ENCODE measurements around the gene CASZ1.

The CASZ1 gene

GRCh38 chr1:10796029-10796944 is at the start of gene CASZ1:
Gene CASZ1, minus strand, starts transcription at chr1:10796646. Its CDS starts 102,757 bp downstream, at chr1:10693889.
- peak; percentile 74 to 87 for DNase-seq

- DNase-seq = no peak
Measured at GRCh38 chr1:10843697-10844096, 47.3 kb upstream of the CASZ1 start.

GRCh38 chr1:10841118-10841517 is 44.7 kb upstream of the CASZ1 start:
- DNase-seq = peak; percentile 54 to 87

GRCh38 chr1:10839188-10839770 is 42.8 kb upstream of the CASZ1 start:
- DNase-seq = no peak

- no peak for DNase-seq
Measured at GRCh38 chr1:10838541-10838940, 42.1 kb upstream of the CASZ1 start.

GRCh38 chr1:10836726-10837125 is 40.3 kb upstream of the CASZ1 start:
- DNase-seq = peak in 1 of 2 experiments; percentile 12

GRCh38 chr1:10835822-10836421 is 39.5 kb upstream of the CASZ1 start:
- DNase-seq = peak; percentile 85 to 90

GRCh38 chr1:10835421-10835820 is 39.0 kb upstream of the CASZ1 start:
- no peak for DNase-seq

- no peak for DNase-seq
Measured at GRCh38 chr1:10834770-10835412, 38.4 kb upstream of the CASZ1 start.

- no peak for DNase-seq
Measured at GRCh38 chr1:10833630-10834557, 37.4 kb upstream of the CASZ1 start.

GRCh38 chr1:10832703-10833102 is 36.3 kb upstream of the CASZ1 start:
- no peak for DNase-seq

- no peak for DNase-seq
Measured at GRCh38 chr1:10830961-10831668, 34.7 kb upstream of the CASZ1 start.

GRCh38 chr1:10829965-10830515 is 33.6 kb upstream of the CASZ1 start:
- DNase-seq = no peak

GRCh38 chr1:10829067-10829818 is 32.8 kb upstream of the CASZ1 start:
- no peak for DNase-seq

- DNase-seq = no peak
Measured at GRCh38 chr1:10827377-10828333, 31.2 kb upstream of the CASZ1 start.

GRCh38 chr1:10825592-10825991 is 29.1 kb upstream of the CASZ1 start:
- no peak for DNase-seq

- DNase-seq = no peak
Measured at GRCh38 chr1:10824821-10825540, 28.5 kb upstream of the CASZ1 start.

GRCh38 chr1:10823000-10823401 is 26.6 kb upstream of the CASZ1 start:
- DNase-seq = no peak

All from NCI-H524 (cell line).